Cardiac septum (tissue), 1 donor: ENCODE results near the gene ARRDC1. TPM values are rescaled to one million over a fixed set of nuclear protein-coding genes. Genes with fewer than 3 reads are reported as not detected.
"Not testable (repeated sequence)": the region's sequence is repeated elsewhere in the genome, so short reads cannot be mapped to it uniquely, and the experiment has no call there.

Experiments
- DNase-seq: peaks from one replicate; pipeline ENCODE4 v3.0.0-alpha.2; 2020; ENCODE audit warnings: low spot score
- intact Hi-C: fragments of 100-400 bp; cut with DNase I; formaldehyde crosslinking; loops from one replicate; pipeline ENCODE4 v1.14.0; 2022
- total RNA-seq: library from RNA; stranded (reverse); fragmentation: NEBNext Ultra II Directional; extraction: Animal tissue kit (Norgen Biotek cat#: 25700); gene quantifications from one replicate; pipeline ENCODE4 v1.2.1, GENCODE V29; 2021
- donor health status: DM: no; HTN: no; CAD: no.

ARRDC1 gene
- total RNA-seq, 1 donor from 2014 or later, result 21.1 TPM

GRCh38 chr9:137582286-137582860, 23.1 kb upstream of the ARRDC1 start:
- intact Hi-C loops, result no loop called here
- DNase-seq, result no peak

GRCh38 chr9:137583347-137583746, 22.1 kb upstream of the ARRDC1 start:
- intact Hi-C loops, result no loop called here
- no peak for DNase-seq

- intact Hi-C loops, result no loop called here
- DNase-seq, result no peak
These were observed 21.5 kb upstream of the ARRDC1 start for GRCh38 chr9:137583957-137584356.

GRCh38 chr9:137586854-137587253, 18.6 kb upstream of the ARRDC1 start:
- no peak for DNase-seq

GRCh38 chr9:137588311-137588710, 17.2 kb upstream of the ARRDC1 start:
- no peak for DNase-seq
- intact Hi-C loops, result no loop called here

More at GRCh38 chr9:137586854-137587253, 18.6 kb upstream of the ARRDC1 start:
- intact Hi-C loops, result no loop called here

GRCh38 chr9:137588891-137589290, 16.6 kb upstream of the ARRDC1 start:
- no peak for DNase-seq
- intact Hi-C loops, result no loop called here

GRCh38 chr9:137589441-137590122, 15.9 kb upstream of the ARRDC1 start:
- intact Hi-C loops, result no loop called here
- no peak for DNase-seq

- intact Hi-C loops, result no loop called here
- no peak for DNase-seq
These were observed 15.4 kb upstream of the ARRDC1 start for GRCh38 chr9:137590123-137590468.

- DNase-seq, result peak; percentile 95
- intact Hi-C loops, result no loop called here
These were observed 14.8 kb upstream of the ARRDC1 start, which contains the start of gene ZMYND19 for GRCh38 chr9:137590469-137591383. Gene ZMYND19 (minus strand): TSS chr9:137590512. CDS start chr9:137590263, 249 bp downstream.

- no peak for DNase-seq
- intact Hi-C loops, result no loop called here
These were observed 12.7 kb upstream of the ARRDC1 start for GRCh38 chr9:137592767-137593166.

GRCh38 chr9:137593176-137593575, 12.3 kb upstream of the ARRDC1 start:
- DNase-seq, result no peak
- intact Hi-C loops, result no loop called here

- intact Hi-C loops, DNase-seq: not testable (repeated sequence)
These were observed 8.9 kb upstream of the ARRDC1 start for GRCh38 chr9:137596577-137596976.

- intact Hi-C loops, result no loop called here
- no peak for DNase-seq
These were observed 6.5 kb upstream of the ARRDC1 start for GRCh38 chr9:137598943-137599342.

GRCh38 chr9:137602661-137603060, 2.8 kb upstream of the ARRDC1 start:
- intact Hi-C loops, result no loop called here
- no peak for DNase-seq

- no peak for DNase-seq
- intact Hi-C loops, result no loop called here
These were observed 1.6 kb upstream of the ARRDC1 start for GRCh38 chr9:137603879-137604278.

GRCh38 chr9:137604345-137605086, 970 bp upstream of the ARRDC1 start:
- DNase-seq, result no peak
- intact Hi-C loops, result no loop called here

- DNase-seq, result no peak
These were observed 627 bp downstream of the ARRDC1 start for GRCh38 chr9:137606005-137606621.

GRCh38 chr9:137606734-137607138, 1.2 kb downstream of the ARRDC1 start:
- DNase-seq, result no peak
- intact Hi-C loops, result no loop called here

More at GRCh38 chr9:137606005-137606621, 627 bp downstream of the ARRDC1 start:
- intact Hi-C loops, result no loop called here

- intact Hi-C loops, result no loop called here
- no peak for DNase-seq
These were observed 1.8 kb downstream of the ARRDC1 start for GRCh38 chr9:137607141-137607857.
